Naive thymus-derived CD4-positive, alpha-beta T cell (primary cell): ENCODE measurements around the gene MMP3. TPM values are rescaled to one million over a fixed set of nuclear protein-coding genes. Genes with fewer than 3 reads are reported as not detected.

Experiments used
- polyA plus RNA-seq, 2 donors: library from polyadenylated mRNA; unstranded; fragments of 300-500 nt; fragmentation: Illumina TruSeq; gene quantifications; one replicate each; pipeline ENCODE4 v1.2.3, GENCODE V29; 2021
- total RNA-seq, 6 experiments: library from RNA in 5 of 6; stranded (reverse) in 5 of 6; gene quantifications; 1 replicate in 5 of 6; 2 replicates in 1 of 6; pipeline ENCODE4 v1.2.3 and lab custom pipeline; 2021 to 2026

MMP3 gene
- total and polyA plus RNA-seq, 7 experiments from 2014 or later = not detected

Other genes with a start within 250 kb of the MMP3 start
- gene MMP20, start 218.3 kb downstream of the MMP3 start, total RNA-seq = not detected
- not detected for gene MMP20, start 218.3 kb downstream of the MMP3 start, polyA plus RNA-seq
- gene MMP27, start 137.8 kb downstream of the MMP3 start, total RNA-seq = not detected
- not detected for gene MMP27, start 137.8 kb downstream of the MMP3 start, polyA plus RNA-seq
- not detected for gene MMP8, start 118.7 kb downstream of the MMP3 start, total RNA-seq
- not detected for gene MMP8, start 118.7 kb downstream of the MMP3 start, polyA plus RNA-seq
- gene MMP10, start 63.0 kb downstream of the MMP3 start, total RNA-seq = not detected
- gene MMP10, start 63.0 kb downstream of the MMP3 start, polyA plus RNA-seq = not detected
- gene MMP1, start 45.4 kb downstream of the MMP3 start, total RNA-seq = not detected
- gene MMP1, start 45.4 kb downstream of the MMP3 start, polyA plus RNA-seq = not detected
- gene MMP12, start 31.4 kb upstream of the MMP3 start, total RNA-seq = not detected
- gene MMP12, start 31.4 kb upstream of the MMP3 start, polyA plus RNA-seq = not detected
- not detected for gene MMP13, start 112.1 kb upstream of the MMP3 start, total RNA-seq
- not detected for gene MMP13, start 112.1 kb upstream of the MMP3 start, polyA plus RNA-seq
- 10 to 100 TPM; 12.2 to 28.5 (median 14.2) TPM for gene DCUN1D5, start 248.6 kb upstream of the MMP3 start, total RNA-seq
- gene DCUN1D5, start 248.6 kb upstream of the MMP3 start, polyA plus RNA-seq = 10 to 100 TPM; 15.8 to 19.2 TPM